Activated CD8-positive, alpha-beta memory T cell treated with anti-CD3 and anti-CD28 coated beads, Interleukin-2, amount 50 U/mL, for 24 hours (primary cell): ENCODE measurements around the gene PRKAR1A.
"Not testable (repeated sequence)": the region's sequence is repeated elsewhere in the genome, so short reads cannot be mapped to it uniquely, and the experiment has no call there.

ENCODE experiments used
- DNase-seq: peaks from one replicate; pipeline ENCODE4 v3.0.0-alpha.2; 2020; ENCODE audit errors: extremely low read depth

Gene PRKAR1A

DNA sequence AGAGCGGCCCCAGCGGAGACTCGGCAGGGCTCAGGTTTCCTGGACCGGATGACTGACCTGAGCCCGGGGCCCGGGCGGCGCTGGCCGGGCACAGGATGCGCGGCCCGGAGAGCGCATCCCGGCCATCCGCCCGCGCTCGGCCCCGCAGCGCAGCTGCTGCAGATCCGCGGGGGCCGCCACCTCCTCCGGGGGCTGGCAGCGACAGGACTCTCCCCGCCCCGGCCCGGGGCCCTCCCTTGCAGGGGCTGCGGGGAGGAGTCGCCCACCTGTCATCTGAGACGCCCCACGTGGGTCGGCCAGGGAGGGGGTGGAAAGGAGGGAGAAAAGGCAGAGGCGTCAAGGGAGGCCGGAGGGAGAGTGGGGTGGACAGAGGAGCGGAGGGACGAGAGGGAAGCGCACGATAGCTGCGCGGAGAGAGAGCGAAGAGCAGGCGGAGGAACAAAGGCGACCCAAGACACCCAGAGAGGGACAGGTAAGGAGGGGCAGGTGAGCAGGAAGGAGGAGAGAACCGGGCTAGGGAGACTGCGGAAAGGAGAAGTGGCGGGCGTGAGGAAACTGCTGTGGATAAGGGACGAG is 471 bp upstream of the PRKAR1A start:
- DNase-seq: peak; percentile 32

DNA sequence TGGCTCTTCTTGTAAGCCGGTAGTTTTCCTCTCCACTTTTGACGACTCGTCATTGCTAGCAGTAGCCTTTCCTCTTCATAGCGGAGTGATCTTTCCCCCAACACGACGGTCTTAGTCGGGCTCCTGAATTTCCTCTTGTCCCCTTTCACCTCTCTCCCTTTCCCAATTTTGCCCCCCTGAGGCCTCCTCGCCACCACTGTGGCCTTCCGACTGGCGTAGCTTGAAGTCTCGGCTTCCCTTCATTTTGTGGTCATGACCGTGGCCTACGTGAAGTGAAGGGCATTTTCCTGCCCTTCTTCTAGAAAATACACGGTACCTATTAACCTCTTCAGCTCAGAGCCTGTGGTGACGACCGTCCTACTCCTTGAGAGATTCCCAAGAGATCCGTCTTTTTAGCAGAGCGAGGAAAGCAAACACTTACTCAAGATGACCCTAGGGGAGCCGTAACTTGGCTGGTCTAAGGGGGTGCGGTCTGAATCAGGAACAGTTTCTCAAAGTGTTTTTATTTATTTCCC is 787 bp downstream of the PRKAR1A start:
- no peak for DNase-seq

DNA sequence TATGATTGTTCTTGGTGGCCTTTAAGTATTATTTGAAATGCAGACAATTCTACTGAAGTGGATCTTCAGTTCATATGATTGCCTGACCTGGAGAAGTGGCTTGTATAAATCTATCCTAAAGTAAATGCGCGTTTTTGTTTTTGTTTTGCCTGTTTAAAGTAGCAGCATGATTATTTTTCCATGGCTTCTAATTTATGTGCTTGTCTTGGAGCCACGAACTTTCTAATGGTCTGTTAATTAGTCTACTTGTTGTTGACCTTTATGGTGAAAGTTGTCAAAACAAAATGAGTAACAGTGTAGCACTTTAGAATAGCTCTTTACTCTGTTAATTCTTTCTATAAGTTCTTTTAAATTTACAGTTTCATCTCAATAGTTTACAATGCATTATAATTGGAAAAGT is 1.7 kb downstream of the PRKAR1A start:
- no peak for DNase-seq

DNA sequence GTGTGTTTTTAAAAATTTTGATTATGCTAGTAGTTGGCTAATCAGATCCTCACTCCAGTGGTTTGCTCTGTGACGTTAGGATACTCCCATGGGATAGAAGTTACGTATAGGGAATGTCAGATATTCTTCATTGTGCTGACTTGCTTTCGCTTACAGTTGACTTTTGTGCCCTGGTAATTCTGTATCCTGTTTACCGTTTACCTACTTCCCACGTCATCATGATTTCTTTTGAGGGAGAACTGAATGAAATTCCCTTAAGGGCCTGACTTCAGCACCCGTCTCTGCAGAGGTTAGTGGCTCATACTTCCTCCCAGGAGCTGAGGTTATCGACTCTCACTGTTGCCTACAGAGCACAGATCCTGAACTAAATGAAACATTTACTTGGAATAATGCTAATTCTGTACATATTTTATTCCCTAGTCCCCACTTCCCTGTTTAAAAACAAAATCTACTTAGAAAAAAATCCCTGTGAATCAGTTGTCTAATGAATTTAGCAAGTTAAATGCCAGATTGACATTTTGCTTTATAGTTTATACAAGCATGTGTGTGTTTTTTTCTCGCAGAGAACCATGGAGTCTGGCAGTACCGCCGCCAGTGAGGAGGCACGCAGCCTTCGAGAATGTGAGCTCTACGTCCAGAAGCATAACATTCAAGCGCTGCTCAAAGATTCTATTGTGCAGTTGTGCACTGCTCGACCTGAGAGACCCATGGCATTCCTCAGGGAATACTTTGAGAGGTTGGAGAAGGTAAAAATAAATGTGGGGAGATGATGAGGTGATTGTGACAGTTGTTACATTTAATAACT is 2.8 kb downstream of the PRKAR1A start:
- no peak for DNase-seq

DNA sequence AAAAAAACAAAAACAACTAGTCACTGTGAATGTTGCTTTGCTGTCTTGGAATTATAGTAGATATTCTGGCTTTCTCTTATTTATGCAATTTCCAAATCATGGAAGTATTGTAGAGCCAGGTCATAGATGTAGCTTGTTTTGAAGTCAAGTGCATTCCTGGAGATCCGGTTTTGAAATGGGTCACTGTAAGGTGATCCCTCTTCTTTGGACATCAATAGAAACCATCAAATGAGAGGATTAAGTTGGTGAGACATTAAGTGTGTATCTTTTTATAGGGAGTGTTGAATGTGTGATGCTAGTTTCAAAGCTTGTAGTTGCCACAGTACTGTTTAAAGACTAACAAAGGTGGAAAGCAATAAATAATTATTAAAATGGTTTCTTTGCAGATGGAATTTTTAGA is 4.5 kb downstream of the PRKAR1A start:
- DNase-seq: no peak

DNA sequence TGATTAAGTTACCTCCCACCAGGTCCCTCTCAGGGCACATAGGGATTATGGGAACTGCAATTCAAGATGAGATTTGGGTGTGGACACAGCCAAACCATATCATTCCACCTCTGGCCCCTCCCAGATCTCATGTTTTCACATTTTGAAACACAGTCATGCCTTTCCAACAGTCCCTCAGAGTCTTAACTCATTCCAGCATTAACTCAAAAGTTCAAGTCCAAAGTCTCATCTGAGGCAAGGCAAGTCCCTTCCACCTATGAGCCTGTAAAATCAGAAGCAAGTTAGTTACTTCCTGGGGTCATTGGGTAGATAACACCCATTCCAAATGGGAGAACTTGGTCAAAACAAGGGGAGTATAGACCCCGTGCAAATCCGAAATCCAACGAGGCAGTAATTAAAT is 5.4 kb downstream of the PRKAR1A start:
- DNase-seq: not testable (repeated sequence)

DNA sequence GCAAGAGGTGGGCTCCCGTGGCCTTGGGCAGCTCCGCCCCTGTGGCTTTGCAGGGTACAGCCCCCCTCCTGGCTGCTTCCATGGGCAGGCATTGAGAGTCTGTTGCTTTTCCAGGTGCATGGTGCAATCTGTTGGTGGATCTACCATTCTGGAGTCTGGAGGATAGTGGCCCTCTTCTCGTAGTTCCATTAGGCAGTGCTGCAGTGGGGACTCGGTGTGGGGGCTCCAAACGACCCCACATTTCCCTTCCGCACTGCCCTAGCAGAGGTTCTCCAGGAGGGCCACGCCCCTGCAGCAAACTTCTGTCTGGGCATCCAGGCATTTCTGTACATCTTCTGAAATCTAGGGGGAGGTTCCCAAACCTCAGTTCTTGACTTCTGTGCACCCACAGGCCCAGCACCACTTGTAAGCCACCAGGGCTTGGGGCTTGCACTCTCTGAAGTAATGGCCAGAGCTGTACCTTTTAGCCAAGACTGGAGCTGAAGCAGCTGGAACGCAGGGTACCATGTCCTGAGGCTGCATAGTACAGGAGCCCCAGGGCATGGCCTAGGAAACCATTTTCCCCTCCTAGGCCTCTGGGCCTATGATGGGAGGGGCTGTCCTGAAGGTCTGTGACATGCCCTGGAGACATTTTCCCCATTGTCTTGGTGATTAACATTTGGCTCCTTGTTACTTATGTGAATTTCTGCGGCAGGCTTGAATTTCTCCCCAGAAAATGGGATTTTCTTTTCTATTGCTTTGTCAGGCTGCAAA is 6.0 kb downstream of the PRKAR1A start:
- no peak for DNase-seq

DNA sequence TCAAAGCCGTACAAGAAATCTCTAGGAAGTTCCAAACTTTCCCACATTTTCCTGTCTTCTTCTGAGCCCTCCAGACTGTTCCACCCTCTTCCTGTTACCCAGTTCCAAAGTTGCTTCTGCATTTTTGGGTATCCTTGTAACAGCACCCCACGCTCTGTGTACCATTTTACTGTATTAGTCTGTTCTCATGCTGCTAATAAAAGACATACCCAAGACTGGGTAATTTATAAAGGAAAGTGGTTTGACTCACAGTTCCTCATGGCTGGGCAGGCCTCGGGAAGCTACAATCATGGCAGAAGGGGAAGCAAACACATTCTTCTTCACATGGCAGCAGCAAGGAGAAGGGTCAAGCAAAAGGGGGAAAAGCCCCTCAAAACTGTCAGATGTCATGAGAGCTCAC is 6.8 kb downstream of the PRKAR1A start:
- DNase-seq: not testable (repeated sequence)

DNA sequence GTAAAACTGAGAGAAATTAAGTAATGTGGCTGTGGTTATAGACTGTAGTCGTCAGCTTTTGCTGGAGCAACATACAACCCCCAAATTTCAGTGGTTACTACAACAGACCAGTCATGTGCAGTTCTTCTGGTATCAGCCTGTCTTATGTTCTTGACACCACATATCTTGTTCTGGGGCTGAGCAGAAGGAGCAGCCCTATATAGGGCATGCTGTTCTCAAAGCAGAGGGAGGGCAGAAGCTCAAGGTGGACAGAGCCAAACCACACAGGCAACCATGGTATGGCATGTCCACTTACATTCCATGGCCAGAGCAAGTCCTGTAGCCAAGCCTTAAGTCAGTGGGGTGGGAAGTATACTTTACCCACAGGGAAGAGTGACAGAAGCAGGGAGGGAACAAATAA is 7.7 kb downstream of the PRKAR1A start:
- DNase-seq: no peak

DNA sequence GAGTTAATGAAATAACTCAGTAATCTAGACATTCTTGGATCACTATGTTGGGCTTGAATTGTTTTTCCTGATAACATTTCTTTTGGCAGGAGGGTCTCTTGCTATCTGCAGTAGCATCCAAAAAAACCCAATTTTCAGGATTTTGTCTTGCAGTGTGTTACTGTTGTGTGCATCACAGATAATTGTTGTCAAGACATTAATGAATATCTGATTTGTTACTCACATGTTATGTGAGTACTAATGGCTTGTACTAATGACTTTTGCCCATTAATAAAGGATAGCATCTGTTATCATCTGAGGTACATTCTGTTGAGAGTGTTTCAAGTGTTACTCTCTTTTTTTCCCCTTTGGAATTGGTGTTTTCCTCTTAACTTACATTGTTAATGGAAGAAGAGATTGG is 10.0 kb downstream of the PRKAR1A start:
- no peak for DNase-seq

DNA sequence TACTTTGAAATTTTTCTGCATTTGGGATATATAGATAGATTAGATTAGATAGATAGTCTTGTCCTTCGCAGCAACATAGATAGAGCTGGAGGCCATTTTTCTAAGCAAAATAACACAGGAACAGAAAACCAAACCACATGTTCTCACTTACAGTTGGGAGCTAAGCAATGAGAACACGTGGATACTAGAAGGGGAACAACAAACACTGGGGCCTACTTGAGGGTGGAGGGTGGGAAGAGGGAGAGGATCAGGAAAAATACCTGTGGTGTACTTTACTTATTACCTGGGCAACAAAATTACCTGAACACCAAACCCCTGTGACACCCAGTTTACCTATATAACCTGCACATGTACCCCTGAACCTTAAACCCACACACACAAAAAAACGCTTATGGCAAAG is 14.3 kb downstream of the PRKAR1A start:
- DNase-seq: no peak

DNA sequence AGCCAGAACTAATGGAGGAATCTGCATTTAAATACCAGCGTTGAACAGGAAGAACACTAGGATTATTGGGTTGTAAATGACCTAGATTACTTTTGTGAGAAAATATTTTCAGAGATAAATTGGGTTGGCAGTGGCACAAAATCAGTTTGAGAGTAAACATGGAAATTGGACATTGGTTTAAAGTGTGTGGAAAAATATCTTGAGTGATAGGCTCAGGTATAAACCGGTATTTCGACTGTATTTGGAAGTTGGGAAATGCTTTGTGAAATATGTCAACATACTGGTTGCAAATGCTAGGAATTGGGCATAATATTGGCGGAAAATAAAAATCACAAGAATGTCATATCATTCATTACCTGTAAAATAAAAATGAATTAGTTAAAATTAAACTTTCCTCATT is 15.1 kb downstream of the PRKAR1A start:
- no peak for DNase-seq

DNA sequence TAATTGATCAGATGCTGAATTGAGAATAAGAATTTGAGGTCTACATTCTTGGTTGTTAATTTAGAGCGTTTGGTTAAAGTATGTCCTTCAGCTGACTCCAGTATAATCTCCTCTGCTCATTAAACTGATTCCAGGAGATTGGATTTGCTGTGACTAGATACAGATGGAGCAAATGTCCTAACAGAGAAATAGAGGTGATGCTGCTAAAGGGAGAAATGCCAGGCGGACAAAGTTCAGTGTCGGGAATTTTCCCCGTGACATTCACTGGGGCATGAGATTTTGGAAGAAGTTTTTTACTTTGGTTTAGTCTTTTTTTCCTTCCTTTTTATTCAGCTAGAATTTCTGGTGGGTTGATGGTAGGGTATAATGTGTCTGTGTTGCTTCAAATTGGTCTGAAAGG is 19.0 kb downstream of the PRKAR1A start:
- DNase-seq: no peak

DNA sequence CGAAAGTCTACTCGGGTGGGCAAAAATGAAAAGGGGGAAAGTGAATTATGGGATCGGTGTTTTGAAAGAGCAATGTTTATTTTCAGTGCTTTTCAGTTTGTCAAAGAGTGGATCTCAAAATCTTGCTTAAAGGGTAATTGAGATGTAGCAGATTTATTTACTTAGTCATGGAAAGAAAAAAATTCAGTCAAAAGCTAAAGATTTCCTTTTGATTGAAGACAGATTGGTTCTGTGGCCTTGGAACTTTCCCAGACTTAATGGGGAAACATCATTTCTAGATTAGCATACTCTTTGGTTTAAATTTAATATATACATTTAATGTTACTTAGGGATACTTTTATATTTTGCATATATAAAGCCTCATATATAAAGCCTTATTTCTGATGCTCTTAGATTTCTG is 20.6 kb downstream of the PRKAR1A start:
- DNase-seq: no peak

DNA sequence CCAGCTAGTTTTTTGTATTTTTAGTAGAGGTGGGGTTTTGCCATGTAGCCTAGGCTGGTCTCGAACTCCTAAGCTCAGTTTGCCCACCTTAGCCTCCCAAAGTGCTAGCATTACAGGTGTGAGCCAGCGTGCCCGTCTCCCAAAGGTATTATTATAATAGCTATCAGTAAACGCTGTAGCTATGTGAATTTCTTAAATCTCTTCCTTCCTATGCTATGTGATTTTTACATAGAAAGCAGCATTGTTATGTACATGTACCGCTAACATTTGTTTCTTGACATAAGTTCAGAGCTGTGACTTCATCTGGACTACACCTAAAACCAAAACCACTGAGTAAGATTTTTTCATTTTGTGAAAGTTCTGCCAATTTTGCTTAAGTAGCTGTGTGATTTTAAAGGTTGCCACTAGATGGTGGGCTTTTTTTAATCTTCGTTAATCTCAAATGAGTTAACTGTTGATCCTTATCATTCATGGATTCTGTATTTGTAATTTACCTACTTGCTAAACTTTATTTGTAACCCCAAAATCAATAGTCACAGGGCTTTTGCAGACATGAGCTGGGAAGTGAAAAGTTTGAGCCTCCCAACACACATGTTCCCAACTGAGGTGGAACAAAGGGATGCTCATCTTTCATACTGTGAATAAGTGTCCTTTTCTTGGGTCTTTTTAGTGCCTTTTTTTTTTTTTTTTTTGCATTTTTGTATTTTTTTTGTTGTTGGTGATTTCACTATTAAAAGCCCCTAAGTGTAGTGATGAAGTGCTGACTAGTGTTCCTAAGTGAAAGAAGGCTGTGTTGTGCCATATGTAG is 21.9 kb downstream of the PRKAR1A start:
- no peak for DNase-seq

DNA sequence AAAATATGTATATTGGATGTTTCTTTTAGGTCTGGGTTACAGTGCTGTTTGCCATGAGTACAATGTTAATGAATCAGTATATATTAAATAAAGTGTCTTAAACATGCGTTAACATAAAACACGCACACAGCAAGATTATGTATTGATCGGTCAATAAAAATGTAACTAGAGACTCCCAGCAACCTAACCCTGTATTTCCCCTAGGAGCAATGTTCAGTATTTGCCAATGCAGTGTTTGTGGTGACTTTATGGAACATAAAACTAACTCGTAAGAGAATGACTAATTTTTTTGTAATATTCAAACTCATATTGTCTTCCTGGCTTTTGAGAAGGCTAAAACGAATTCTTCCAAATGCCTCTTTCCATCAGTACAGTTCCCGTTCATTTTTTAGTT is 22.5 kb downstream of the PRKAR1A start:
- DNase-seq: no peak

DNA sequence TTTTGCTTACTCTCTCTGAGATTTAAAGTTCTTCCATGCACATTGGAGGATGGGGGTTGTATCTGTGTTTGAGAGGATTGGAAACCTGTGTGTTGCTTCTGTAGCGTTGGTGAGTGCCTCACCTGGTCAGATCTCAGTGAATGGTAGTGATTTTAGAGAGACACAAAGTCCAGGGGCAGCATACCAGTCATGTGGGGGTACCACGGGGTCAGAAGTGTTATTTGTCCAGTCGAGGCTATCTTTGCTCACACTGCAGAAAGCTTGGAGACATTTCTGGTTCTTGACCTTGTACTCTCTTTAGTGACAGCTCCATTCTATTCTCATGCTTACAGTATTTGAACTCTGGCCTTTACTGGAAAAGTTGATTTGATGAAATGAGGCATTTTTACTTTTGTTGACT is 23.7 kb downstream of the PRKAR1A start:
- DNase-seq: no peak

DNA sequence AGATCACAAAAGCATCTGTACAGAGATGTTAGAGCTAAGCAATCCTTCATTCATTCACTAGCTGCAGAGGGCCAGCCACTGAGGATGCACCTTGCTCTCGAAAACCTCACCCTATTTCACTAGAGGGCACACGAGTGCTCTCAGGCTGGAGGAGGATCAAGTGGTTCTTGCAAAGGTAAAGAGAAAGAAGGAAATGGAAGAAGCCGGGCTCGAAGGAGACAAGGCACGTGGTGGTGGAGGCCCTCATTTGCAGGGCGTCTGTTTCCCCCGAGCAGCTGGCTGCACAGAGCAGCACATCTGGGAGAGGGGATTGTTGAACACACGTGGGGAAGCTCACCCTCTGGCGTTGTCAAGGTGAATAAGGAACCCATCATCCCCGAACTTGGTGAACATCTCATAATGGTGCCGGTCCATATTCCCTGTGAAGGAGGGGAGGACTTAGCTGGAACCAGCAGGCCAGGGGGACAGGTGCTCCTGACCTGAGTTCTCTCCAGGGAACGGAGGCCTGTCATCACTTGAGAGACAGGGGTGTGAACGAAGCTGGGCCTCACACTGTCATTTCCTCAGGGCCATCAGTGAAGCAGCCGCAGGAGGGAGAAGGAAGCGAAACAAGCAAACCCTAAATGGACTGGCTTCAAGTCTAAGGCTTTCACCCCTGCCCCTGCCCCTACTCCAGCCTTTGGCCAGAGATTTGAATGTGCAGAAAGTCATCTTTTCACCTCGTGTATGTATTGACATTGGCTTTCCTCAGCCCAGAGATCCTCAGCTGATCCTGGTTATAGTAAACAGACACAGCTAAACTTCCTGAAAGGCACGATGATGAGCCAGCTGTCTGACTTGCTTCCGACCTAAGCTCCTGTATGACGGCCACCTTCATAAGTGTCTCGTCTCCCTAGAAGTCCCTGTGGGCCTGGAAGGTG is 27.6 kb downstream of the PRKAR1A start:
- no peak for DNase-seq

DNA sequence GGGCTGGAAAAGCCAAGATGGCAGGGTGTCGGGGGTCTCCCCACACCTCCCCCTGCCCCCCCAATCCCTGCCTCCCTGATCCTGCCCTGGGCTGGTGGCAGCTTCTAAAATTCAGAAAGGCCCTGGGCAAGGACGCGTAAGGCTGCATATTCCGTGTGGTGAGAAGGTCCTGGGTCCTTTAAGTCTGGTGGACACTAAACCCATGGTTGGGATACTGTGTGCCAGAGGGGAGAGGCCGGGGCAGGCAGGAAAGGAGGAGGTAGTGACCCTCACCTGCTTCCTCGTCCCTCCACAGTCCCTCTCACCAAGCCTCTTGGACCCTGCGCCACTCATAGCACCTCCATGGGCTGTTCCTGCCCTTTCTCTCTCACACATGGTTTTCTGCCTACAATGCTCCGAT is 28.8 kb downstream of the PRKAR1A start:
- DNase-seq: no peak

DNA sequence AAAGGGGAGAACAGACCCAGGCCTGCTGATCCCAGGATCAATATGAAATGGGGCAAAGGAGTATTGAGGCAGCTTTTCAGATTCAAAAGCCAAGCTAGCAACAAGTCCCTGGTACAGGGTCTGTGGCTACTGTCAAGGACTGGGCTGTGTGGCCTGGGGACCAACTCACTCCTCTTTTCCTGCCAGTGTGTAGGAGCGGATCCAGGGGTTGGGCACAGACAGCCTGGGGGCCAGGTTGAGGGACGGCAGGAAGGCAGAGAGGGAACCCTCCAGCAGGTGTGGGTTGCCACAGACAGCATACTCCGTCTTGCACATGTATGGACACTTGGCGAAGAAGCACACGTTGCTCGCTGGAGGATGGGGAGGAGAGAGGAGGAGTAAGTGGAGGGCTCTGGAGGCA is 29.6 kb downstream of the PRKAR1A start:
- no peak for DNase-seq
